ENCODE results near the gene DUOX1.

Gene DUOX1

DNA sequence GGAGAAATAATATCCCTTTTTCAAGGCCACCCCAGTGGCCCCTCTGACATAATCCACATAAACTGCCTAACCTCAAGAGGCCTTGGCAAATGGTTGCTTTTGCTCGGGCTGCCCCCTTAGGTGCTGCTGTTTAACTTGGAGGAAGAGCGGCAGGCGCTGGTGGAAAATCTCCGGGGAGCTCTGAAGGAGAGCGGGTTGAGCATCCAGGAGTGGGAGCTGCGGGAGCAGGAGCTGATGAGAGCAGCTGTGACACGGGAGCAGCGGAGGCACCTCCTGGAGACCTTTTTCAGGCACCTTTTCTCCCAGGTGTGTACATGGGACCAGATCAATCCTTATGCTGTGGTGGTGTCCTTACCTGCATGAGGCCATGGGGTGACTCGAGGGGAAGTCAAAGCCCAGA lies 15.0 kb downstream of the DUOX1 start:
- DNase-seq = no peak

DNA sequence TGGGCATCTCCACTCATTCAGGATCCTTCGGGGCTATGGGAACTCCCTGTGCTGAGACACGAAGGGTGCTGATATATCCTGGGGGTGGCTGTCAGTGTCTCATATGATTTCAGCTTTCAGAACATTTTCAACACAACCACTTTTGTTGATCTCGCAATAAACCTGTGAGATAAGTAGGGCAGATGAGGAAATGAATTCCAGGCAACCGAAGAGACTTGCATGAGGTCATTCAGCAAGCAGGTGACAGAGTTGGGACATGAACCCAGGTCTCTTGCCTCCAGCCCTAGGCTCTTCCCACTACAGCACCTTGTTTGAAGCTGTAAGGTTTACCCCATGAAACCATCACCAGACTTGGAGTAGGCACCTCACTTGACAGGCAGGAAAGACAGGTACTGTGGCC lies 16.6 kb downstream of the DUOX1 start:
- DNase-seq = no peak

DNA sequence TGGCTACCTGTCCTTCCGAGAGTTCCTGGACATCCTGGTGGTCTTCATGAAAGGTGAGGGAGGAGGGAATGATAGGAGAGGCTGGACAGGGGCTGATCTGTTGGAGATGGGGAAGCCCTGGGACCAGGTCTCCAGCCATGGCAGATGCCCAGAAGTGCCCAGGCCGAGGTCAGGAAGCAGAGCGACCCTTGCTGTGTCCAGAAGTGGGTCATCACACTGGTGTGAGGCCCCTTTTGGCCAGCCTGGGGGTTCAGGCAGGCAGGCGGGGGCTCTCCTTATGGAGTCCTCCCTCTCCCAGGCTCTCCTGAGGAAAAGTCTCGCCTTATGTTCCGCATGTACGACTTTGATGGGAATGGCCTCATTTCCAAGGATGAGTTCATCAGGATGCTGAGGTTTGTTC lies 17.8 kb downstream of the DUOX1 start:
- no peak for DNase-seq

DNA sequence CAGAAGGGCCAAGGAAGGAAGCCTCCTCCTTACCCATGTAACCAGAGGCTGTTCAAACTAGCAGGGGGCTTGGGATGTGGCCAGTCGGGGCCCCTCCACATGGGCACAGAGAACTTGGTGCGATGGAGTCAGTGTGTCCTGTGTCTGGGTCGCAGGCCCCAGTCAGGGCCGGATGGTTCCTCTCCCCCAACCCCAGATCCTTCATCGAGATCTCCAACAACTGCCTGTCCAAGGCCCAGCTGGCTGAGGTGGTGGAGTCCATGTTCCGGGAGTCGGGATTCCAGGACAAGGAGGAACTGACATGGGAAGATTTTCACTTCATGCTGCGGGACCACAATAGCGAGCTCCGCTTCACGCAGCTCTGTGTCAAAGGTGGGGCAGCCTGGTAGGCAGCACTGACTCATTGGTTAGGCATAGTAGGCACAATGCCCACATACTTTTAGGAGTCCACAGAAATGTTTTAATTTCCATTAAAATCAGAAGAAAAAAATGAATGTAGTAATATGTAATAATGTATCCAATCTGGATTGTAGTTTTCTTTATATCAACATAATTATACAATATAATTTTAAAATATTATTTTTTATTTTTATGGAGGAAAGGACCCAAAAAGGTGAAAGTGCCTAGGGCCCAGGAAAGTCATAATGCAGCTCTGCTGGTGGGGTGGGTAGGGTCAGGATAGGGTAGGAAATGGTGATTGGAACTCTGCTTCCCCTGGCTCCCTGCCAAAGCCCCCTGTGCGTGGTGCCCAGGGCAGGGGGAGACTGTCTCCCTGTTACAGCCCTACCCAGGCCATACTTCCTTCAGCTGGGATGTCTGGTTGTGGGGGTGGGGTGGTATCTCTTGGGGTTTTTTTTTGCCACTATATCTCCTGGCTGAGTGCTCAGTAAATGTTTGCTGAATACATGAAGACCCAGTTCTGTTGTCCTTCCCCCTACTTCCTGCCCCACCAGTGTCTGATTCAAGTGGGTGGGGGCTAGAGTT lies 18.6 kb downstream of the DUOX1 start:
- no peak for DNase-seq

DNA sequence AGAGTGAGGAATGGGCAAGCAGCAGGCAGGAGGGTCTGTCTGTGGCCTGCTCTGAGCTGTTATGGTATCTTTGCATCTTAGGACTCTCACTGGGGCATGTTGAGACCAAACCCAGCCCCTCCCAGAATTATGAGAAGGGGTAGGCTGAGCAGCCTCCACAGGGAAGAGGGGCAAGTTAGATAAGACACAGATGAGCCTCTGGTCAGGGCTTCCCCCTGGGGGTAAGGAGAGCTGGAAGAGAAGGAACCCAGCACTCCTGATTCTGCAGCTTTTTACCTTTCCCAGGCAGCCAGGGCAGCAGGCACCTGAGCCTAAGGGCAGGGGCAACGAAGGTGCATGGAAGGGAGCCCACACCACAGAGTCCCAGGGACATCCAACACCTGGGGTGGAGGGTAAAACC lies 19.3 kb downstream of the DUOX1 start:
- DNase-seq = no peak

DNA sequence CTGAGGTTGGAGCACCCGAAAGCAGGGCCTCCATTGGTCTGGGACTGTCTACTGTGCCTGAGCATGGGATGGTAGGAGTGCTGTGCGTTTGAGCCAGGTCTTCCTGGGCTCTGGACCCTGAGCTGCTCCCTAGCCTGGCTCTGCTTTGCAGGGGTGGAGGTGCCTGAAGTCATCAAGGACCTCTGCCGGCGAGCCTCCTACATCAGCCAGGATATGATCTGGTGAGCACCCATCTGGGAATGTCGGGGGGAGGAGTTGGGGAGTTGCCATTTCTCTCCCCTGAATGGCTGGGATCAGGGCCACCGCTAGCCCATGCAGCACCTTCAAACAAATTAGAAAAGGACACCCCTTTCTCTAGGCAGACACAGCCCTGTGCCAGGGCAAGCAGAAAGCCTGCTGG lies 20.7 kb downstream of the DUOX1 start:
- no peak for DNase-seq

DNA sequence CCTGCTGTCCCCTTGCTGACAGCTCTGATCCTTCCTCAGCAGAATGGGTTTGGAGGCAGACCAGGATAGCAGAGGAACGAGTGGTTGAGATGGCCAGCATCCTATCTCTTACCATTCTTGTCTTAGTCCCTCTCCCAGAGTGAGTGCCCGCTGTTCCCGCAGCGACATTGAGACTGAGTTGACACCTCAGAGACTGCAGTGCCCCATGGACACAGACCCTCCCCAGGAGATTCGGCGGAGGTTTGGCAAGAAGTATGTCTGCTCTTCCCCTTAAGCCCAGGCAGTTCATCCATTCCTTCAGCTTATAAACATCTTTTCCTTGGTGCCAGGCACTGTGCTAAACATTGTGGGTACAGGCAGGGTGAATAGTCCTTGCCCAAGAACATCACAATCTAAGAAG lies 21.2 kb downstream of the DUOX1 start:
- no peak for DNase-seq

DNA sequence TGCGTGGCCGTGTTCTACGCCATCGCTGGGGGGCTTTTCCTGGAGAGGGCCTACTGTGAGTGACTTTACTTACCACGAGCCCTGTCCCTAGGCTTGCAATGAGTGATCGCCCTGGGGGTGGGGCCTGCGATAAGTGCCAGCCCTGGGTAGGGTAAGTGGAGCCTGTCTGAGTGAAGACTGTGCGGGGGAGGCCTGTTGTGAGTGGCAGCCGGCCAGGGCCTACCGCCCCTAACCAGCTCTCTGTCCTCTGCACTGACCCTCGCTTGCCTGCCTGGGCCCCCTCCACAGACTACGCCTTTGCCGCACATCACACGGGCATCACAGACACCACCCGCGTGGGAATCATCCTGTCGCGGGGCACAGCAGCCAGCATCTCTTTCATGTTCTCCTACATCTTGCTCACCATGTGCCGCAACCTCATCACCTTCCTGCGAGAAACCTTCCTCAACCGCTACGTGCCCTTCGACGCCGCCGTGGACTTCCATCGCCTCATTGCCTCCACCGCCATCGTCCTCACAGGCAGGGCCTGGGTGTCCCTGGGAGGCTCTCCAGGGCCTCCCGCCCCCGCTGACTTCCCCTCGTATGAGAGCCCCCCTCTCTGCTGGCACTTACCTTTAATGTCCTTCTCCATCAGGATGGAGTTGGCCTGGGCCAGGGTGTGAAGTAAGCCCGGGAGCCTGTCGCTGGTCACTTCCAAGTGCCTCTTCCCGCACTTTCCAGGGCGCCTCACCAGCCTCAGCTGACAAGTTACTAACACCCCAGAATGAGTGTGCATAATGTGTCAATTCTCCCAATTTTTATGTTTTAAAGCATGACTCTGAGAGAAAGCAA lies 22.4 kb downstream of the DUOX1 start:
- DNase-seq = no peak

DNA sequence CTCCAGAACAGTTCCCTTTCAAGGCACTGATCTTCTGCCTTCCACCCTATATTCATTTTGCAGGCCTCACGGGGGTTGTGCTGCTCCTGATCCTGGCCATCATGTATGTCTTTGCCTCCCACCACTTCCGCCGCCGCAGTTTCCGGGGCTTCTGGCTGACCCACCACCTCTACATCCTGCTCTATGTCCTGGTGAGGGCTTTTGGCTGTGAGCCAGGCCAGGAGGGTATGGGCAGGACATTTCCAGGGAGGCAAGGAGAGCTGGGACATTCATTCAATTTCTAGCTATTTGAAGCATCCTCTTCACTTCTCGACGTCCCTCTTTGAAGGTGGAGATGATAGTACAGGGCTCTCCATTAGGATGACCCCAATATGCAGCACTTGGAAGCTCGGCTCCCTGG lies 25.9 kb downstream of the DUOX1 start:
- no peak for DNase-seq

DNA sequence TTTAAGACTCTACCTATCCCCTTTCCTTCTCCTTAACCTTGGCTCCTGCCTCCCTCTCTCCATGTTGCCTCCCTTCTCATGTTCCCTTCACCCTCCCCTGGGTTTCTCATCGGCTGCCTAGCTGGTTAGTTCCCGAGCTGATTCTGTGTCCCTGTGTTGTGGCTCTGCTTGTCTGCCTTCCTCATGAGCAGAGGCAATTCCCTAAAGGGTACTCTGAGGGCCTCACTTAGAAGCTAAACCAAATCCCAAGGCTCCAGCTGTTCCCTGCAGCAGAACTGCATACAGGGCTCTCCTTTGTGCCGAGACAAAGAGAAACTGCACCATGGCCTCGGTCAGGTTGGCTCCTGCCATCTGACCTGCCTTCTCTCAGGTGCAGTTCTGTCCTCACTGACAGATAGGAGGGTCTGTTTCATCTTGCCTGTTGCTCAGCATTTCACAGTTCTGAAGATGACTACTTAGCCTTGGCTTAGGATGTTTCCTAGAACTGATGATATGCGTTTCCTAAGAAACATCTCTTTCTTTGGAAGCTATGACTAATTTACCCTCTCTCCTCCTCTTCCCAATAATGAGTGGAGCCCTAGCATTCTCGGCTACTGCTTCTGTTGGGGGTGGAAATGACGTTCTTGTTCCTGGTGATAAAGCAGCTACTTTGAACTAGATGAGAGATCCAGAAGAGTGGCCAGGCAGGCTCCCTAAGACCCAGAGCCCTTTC lies 27.1 kb downstream of the DUOX1 start:
- DNase-seq = no peak

DNA sequence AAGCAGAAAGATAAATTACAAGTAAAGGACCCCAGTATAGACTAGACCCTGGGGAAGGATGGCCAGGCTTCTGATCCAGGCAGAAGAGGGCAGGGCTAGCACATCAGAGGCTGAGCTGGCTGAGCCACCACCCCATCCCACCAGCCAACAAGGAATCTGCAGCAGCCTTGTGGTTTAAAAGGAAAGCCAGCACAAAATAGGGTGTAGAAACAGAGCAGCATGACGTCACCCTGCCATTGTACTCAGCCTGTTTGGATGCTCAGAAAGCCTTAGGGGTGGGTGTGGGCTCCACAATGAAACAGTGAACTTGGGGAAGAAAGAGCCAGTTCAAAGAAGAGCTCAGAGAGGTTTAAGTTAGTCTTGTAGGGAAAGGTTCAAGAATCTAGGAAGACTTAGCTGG lies 28.2 kb downstream of the DUOX1 start:
- DNase-seq = no peak

DNA sequence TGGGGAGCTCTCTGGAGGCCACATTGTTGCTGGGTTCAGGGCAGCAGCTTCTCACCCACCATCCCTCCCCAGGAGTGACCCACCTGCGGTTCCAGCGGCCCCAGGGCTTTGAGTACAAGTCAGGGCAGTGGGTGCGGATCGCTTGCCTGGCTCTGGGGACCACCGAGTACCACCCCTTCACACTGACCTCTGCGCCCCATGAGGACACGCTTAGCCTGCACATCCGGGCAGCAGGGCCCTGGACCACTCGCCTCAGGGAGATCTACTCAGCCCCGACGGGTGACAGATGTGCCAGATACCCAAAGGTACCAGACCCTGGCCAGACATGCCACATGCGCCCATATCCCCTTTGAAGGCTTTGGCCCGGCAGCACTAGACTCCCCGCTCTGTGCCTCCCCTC lies 31.9 kb downstream of the DUOX1 start:
- no peak for DNase-seq

DNA sequence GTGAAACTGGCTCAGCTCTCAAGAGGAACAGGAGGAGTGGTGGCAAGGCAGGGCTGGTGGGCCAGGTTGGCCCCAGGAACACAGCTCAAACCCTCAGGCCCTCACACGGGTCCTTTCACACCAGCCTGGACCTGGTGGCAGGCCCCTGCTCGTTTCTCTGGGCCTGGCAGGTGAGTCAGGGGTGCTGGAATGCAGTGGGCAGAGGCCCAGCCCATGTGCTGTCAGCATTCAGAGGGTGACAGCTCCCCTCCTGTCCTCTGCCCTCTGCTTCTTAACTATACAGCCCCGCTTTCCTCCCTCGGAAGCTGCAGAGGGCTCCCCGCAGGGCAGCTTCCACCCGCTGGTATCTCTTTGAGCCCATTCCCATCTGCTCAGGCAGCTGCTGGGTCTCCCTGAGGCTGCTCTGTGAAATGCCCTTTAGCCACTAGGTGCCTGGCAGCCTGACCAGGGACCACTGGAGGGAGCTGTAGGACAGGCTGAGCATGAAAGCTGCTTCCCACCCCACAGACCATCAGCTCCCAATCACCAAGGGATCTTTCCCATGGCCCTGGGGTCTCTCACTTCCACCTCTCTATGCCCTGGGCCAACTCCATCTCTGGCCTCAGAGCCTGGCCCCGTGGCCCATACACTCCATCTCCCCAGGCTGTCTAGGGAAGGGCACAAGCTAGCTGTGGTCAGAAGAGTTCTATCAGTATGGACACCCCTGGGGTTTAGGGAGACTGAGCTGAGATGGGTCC lies 33.1 kb downstream of the DUOX1 start:
- DNase-seq = peak; percentile 40

DNA sequence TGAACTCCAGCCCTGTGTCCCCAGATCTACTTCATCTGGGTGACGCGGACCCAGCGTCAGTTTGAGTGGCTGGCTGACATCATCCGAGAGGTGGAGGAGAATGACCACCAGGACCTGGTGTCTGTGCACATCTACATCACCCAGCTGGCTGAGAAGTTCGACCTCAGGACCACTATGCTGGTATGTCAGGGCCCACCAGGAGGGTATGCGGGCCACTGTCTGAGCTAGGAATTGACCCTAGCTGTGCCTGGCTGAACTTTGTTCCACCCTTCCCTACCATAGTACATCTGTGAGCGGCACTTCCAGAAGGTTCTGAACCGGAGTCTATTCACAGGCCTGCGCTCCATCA lies 33.7 kb downstream of the DUOX1 start:
- DNase-seq = no peak

DNA sequence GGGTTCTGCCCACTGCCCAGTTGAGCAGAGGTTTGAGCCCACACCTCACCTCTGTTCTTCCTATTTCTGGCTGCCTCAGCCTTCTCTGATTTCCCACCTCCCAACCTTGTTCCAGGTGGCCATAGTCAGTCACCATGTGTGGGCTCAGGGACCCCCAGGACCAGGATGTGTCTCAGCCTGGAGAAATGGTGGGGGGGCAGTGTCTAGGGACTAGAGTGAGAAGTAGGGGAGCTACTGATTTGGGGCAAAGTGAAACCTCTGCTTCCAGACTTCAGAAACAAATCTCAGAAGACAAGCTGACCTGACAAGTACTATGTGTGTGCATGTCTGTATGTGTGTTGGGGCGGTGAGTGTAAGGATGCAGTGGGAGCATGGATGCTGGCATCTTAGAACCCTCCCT lies 35.1 kb downstream of the DUOX1 start:
- no peak for DNase-seq

DNA sequence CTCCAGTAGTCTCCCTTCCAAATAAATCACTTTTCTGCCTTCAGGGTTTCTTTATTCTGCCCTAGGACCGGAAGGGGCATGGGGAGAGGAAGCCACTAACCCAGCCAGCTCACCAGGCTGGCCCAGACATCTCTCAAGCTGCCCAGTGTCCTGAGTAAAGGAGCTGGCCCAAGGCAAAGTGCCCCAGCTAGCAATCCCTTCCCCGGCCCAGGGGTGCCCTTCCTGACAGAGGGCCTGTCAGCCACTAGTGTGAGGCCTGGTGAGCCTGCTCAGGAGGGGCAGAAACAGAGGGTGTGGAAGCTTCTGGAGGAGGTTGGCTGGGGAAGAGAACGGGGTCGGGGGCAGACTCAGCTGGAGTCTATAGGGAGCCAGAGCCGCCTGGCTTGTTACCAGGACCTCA lies 35.7 kb downstream of the DUOX1 start:
- DNase-seq = no peak

DNA sequence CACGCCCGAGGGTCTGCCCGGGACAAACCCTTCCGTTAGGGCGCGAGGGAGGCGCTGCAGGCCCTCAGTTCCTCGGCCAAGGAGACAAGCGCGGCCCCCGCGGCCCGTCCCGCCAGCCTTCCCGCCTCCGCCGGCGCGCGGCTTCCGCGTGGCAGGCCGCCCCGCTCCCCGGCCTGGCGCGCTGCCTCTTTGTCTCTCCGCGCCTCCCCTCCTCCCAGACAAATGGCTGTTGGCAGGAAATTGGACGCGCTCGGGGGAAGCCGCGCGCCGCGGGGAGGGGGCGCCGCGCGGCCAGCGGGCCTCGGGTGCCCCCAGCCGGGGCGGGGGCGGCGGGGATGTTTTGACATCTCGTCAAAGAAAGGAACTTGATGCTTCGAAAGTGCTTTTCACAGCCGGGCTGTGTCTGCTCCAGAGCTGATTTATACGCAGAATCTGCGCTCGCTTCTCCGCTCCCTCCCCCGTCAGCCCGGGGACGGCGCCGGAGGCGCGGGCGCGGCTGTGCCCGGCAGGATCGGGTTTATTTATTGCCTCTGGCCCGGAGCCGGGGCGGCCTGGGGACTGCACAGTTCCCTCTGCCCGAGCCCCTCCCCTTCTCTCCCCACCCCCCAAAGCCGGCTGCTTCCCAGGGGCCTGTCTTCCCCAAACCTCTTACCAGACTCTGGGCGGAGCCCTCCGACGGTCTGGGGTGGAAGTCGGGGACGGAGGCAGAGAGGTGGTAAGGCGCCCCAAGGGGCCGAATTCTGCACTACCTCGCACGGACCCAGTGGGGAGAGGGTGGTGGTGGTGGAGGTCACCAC lies 37.2 kb downstream of the DUOX1 start:
- peak; percentile 68 for DNase-seq

DNA sequence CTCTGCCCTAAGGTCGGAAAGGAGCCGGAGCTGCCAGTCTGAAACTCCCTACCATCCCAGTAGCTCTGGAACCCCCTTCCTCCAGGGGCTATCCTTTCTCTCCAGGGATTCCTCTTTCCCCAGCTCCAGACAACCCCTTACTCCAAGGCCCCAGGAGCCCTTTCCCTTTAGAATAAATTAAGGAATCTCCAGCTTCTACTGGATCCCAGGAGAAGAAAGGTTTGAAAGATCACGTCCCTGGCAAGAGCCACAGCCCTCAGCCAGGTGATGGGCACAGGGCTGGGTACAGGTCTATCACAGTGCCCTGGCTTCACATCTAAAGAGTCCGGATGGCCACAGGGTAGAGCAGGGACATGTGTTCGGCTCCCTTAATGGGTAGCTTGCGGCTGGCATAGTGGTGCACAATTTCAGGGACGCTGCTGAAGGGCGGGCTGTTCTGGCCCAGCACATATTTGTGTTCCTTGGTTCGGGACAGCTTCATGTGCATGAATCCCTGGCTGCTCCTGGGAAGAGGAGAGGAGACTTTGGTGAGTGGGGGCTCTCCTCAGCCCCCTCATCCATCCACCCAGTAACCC lies 37.9 kb downstream of the DUOX1 start:
- DNase-seq = no peak

DNA sequence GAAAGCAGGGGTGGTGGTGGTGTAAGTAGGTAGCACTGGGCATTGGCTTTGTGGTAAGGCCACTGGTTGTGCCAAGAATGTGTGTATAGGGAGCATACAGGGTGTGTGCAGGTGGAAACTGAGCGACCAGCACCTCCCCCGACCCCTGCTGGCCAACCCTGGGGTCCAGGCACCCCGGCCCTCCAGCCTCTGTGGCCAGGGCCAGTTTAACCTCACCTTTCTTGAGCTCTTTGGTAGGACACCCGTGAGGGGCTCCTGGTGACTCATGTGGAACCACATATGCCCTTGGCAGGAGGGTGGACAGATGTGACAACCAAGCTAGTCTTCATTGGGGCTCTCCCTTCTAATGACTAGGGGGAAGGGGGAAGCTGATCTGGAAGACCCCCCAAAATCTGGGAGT lies 38.5 kb downstream of the DUOX1 start:
- DNase-seq = no peak

DNA sequence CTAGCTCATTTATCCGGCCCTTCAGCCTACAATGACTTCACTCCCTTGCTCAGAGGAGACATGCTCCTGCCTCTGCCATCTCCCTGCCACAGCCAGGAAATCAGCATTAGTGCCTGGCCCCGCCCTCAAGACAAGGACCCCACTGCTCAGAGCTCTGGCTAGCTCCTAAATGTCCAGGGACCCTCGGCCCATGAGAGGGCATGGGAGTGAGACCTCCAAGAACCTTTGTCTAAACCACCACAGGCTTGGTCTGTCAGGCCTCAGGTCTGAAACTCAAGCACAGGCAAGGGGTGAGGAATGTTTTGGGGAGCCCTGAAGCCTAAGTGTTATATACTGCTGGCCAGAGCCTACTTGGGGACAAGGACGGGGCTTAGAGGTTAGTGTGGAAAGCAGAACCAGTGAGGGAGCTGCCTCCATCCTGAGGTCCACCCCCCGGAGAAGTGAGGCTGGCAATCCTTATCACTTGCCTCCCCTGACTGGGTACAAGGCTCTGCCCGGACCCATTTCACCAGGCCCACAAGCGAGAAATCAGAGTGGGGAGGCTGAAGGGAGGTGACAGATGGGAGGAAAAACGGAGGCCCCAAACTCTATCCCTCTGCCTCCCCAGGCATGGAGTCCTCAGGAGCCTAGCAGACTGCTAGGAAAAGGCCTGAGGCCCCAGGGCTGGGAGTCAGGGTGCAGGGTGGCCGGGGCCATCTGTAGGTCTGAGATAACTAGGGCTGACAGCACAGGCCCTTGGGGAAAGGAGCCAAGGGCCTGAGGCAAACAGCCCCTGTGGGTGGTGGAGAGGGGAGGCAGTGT lies 39.2 kb downstream of the DUOX1 start:
- no peak for DNase-seq
